Right renal pelvis (tissue), 4 donors: ENCODE measurements around the gene MCEMP1. TPM values are rescaled to one million over a fixed set of nuclear protein-coding genes. Genes with fewer than 3 reads are reported as not detected.

Experiments used
- DNase-seq, 4 donors: peaks; one replicate each; pipeline ENCODE4 v3.0.0-alpha.2; 2013; ENCODE audit warnings: low read depth in 4 of 4, low spot score in 3 of 4, missing footprints in 1 of 4
- polyA plus RNA-seq, 4 donors: library from polyadenylated mRNA; unstranded; fragments of 120-200 nt; gene quantifications; one replicate each; pipeline ENCODE4 v1.2.1, GENCODE V29; 2013; ENCODE audit not compliant: insufficient read length in 4 of 4

MCEMP1 gene
- polyA plus RNA-seq, 4 donors, result 0.11 to 0.66 (median 0.17) TPM

- no peak for DNase-seq
These were observed 6.6 kb upstream of the MCEMP1 start for GRCh38 chr19:7670150-7670783.

- DNase-seq, result no peak
These were observed 6.1 kb upstream of the MCEMP1 start for GRCh38 chr19:7670790-7671189.

GRCh38 chr19:7672522-7672921, 4.4 kb upstream of the MCEMP1 start:
- DNase-seq, result no peak

GRCh38 chr19:7674010-7675005, 2.6 kb upstream of the MCEMP1 start:
- no peak for DNase-seq

- no peak for DNase-seq
These were observed 514 bp upstream of the MCEMP1 start for GRCh38 chr19:7676376-7676775.

- DNase-seq, result no peak
These were observed 900 bp downstream of the MCEMP1 start for GRCh38 chr19:7677669-7678311.

- no peak for DNase-seq
These were observed 2.3 kb downstream of the MCEMP1 start for GRCh38 chr19:7678971-7679751.

- no peak for DNase-seq
These were observed 3.1 kb downstream of the MCEMP1 start for GRCh38 chr19:7679771-7680605.

GRCh38 chr19:7680606-7681339, 3.9 kb downstream of the MCEMP1 start, which contains the start of gene TRAPPC5:
Gene TRAPPC5, plus strand, starts transcription at chr19:7680833. Its CDS starts 1,421 bp downstream, at chr19:7682254.
- DNase-seq, result peak; percentile 74 to 82 (median 80)

- peak; percentile 52 to 65 (median 59) for DNase-seq
These were observed 4.7 kb downstream of the MCEMP1 start for GRCh38 chr19:7681340-7682174.

- DNase-seq, result no peak
These were observed 5.4 kb downstream of the MCEMP1 start for GRCh38 chr19:7682175-7682855.

GRCh38 chr19:7685546-7686445, 8.9 kb downstream of the MCEMP1 start:
- no peak for DNase-seq

- DNase-seq, result no peak
These were observed 10.3 kb downstream of the MCEMP1 start for GRCh38 chr19:7687177-7687576.

- no peak for DNase-seq
These were observed 12.3 kb downstream of the MCEMP1 start for GRCh38 chr19:7689165-7689564.

- no peak for DNase-seq
These were observed 13.9 kb downstream of the MCEMP1 start for GRCh38 chr19:7690779-7691258.

GRCh38 chr19:7691497-7691896, 14.6 kb downstream of the MCEMP1 start:
- DNase-seq, result no peak
